ENCODE measurements around the gene CCDC39.

The CCDC39 gene

GRCh38 chr3:180679178-180680096 lies at the start of gene CCDC39:
CCDC39 (minus strand) TSS chr3:180679489; CDS start chr3:180679380, 109 bp downstream.
- TF ChIP-seq CTCF (IDR thresholded peaks at IDR 0.05; ENCODE audit: extremely low read depth, missing control alignments) = no peak
- peak; percentile 68 for DNase-seq (ENCODE audit: low spot score)

GRCh38 chr3:180720012-180720411 lies 40.7 kb upstream of the CCDC39 start:
- no peak for TF ChIP-seq CTCF (IDR thresholded peaks at IDR 0.05; ENCODE audit: extremely low read depth, missing control alignments)
- DNase-seq (ENCODE audit: low spot score) = no peak

GRCh38 chr3:180707896-180708295 lies 28.6 kb upstream of the CCDC39 start:
- no peak for DNase-seq (ENCODE audit: low spot score)
- no peak for TF ChIP-seq CTCF (IDR thresholded peaks at IDR 0.05; ENCODE audit: extremely low read depth, missing control alignments)

- no peak for TF ChIP-seq CTCF (IDR thresholded peaks at IDR 0.05; ENCODE audit: extremely low read depth, missing control alignments)
- DNase-seq (ENCODE audit: low spot score) = no peak
These were observed 26.3 kb upstream of the CCDC39 start for GRCh38 chr3:180705619-180706018.

- no peak for DNase-seq (ENCODE audit: low spot score)
- TF ChIP-seq CTCF (IDR thresholded peaks at IDR 0.05; ENCODE audit: extremely low read depth, missing control alignments) = no peak
These were observed 25.2 kb upstream of the CCDC39 start for GRCh38 chr3:180704532-180704931.

GRCh38 chr3:180700941-180701340 lies 21.7 kb upstream of the CCDC39 start:
- no peak for TF ChIP-seq CTCF (IDR thresholded peaks at IDR 0.05; ENCODE audit: extremely low read depth, missing control alignments)
- no peak for DNase-seq (ENCODE audit: low spot score)

GRCh38 chr3:180698760-180699270 lies 19.5 kb upstream of the CCDC39 start:
- no peak for TF ChIP-seq CTCF (IDR thresholded peaks at IDR 0.05; ENCODE audit: extremely low read depth, missing control alignments)
- no peak for DNase-seq (ENCODE audit: low spot score)
